Activated gamma-delta T cell (primary cell): ENCODE measurements around the gene RGS6.

Experiments used
- DNase-seq: peaks from one replicate; lab custom pipeline; 2025; lab: John Stamatoyannopoulos, UW

Gene RGS6

DNA sequence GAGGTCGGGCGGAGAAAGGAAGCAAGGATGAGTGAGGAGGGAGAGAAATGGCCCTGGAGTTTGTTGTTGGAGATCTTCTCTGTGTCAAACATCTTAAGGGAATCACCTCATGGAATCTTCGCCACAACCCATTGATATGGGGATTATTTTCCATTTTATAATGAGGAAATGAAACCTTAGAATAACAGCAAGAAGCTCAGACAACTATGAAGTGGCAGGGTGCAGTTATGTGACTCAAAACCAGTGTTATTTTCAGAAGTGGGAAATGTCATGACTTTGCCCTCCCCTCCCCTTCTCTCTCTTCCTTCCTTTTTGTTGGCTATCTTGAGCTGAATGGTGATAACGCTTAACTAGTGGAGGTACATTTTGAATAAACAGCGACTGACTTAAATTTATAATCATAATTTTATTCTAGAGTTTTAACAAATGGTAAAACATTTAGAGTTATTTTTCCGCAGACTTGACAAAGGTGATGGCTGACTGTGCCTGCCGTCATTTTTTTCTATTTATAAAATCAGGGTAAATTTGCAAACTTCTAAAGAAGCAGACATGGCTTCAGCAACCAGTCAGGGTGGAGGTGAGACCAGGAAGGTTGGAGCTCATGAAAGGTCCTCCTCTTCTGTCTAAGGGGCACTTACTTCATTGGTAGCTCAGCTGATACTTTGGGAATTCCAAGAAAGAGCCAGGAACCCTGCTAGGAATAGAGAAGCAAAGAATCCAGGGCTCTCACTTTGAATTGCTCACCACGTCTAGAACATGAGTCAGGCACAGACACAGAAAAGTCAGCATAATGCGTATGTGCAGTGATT, 232.4 kb downstream of the RGS6 start:
- DNase-seq: no peak

DNA sequence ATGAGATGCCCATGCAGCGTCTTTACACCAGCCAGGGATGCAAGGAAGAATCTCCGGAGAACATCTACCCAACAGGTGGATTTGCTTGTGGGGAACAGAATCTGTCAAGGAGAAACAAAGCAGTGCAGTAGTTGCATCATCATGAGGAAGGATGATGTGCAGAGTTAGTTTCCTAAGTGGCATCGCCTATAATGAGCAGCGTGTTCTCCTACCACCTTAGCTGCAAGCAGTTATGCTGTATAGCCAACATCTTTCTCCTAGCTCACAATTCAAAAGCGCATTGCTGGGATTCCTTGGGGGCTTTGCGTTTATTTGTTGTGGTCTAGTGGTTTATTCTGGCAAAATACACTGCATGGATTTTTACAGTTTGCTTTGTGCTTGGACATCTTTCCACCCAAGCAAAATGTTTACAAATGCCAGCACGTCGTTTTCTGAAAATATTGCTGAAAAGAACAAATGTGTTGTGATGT, 233.0 kb downstream of the RGS6 start:
- no peak for DNase-seq

DNA sequence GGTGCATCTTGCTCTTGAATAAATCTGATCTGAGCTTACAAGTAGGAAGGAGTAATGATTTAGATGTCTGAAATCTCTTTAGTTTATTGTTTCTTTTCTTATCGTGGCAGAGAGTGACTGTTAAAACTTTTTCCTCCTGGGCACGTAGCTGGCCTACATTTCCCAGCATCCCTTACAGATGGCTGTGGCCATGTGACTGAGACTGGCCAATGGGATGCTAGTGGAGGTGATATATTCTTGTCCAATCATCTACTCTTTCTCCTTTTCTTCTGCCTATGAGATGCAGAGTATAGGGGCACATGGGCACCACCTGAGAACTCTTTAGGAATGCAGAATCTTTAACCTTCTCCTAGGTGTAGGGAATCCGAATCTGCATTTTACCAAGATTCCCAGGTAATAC, 237.3 kb downstream of the RGS6 start:
- no peak for DNase-seq

DNA sequence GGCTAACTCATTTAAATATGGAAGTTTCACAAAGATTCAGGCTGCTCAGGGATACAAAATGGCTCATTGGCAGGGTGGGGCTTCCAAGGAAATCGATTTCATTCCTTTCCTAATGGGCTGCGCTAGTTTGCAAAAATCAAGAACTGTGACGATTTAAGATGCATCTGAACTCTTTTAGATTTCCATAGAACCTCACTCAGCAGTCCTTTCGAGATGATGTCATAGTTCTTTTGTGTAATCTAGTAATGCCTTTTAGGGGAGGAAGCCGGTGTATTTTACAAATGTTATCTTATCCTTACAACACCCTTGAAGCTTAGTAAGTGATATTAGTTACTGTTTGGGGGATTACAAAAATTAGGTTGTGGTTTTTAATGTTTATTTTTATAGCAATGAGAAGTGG, 239.8 kb downstream of the RGS6 start:
- no peak for DNase-seq

DNA sequence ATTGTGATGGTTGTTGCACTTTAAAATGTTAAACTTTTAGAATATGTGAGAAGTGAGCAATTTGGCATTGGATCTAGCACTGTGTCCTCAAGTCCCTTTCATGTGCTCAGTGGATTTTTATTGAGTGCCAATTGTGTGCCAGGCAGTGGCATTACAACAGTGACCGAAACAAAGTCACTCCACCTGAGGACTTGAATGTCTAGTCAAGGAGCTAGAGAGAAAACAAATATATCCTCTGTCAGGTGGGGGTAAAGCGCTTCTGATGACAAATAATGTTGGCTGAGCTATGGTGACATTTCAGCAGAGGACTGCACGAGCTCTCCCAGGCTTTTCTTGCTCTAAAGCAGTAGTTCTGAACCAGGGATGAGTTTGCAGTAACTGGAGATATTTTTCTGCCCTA, 240.4 kb downstream of the RGS6 start:
- no peak for DNase-seq

DNA sequence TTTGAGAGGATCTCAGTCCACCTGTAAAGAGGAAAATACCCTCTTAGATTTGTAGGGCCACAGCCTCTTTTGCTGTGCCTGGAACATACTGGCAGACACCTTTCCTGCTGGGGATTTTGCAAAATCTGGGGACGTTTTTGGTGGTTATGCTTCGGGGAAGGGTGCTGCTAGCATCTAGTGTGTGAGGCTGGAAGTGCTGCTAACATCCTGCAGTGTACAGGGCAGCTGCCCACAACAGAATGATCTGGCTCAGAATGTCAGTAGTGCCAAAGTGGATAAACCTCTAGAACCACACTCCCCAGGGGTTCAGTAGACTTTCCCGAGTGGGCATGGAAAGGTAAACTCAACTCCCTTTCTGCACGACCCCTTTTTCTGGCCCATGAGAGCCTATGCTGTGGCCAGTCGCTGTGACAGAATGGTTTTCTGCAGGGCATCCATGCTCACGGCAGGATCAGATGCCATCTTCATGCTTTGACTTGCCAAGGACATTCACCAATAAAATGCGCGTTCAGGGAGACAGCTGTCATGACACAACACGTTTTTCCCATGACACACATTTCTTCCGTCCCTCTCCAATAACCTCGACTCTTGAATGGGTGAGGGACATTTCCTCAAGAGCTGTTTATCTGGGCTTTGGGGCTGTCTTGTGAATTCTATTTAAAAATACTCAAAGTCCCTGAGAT, 240.9 kb downstream of the RGS6 start:
- DNase-seq: no peak

DNA sequence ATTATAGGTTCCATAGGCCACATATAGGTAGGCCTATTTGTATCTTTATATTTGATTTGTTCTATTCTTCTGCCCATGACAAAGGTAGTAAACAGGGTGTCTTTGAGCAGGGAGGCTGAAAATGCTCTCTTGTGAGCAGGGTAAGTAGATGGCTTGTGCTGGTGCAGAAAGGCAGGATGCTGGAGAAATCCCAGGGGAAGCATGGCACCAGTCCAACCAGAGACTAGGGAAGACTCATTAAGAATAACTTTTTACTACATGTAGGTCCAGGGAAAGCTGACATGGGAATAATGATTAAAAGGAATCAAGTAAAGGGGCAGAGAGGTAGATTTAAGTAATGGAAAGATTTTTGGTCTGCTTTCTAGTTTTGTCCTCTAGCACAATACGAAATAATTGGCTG, 245.0 kb downstream of the RGS6 start:
- DNase-seq: no peak

DNA sequence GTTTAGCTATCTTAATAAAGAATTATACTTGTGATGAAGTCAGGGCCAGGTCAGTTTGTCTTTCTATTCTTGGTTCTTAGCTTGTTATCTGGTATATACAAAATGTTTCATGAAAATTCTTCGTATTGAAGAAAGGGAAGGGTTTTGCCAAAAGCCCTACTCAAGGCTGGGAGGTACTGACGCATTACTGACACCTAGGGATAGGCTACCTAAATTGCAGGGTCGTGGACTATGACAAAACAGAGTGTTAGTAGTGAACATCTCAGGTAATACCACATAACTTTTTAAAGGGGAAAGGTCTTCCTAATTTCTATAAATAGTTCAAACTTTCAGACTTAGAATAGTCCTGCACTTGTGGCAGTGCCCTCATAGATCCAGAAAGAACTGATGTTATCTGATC, 246.3 kb downstream of the RGS6 start:
- DNase-seq: no peak

DNA sequence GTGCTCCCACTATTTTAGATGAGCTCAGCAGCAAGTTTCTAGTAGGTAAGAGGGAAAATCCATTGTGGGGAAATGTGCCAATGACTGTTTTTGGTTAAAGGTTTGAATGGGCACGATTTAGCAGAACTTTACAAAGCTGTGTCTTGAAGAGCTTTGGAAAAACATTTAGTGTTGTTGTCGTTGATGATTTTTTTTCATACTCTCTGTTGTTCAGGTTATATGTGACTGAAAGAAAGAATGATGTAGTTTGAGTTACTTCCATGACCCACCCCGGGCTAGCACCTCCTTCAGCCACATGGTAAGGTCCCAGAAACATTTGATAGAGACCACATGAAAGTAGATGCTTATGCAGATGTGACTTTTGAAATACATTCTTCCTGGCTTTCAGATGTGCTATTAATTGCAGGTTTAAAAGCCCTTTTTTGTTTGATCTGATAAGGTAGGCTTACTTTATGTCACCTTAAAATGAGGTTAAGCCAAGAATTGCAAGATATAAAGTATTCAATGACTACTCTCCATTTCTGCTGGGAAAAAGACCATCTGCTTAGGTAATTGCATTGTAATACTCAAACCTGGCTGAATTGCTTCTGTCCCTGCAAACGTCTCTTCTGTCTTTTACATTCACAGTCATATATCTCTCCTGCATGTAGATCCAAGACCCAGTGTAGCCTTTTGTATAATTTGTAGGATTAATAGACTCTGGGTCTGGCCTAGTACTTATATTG, 250.6 kb downstream of the RGS6 start:
- no peak for DNase-seq

DNA sequence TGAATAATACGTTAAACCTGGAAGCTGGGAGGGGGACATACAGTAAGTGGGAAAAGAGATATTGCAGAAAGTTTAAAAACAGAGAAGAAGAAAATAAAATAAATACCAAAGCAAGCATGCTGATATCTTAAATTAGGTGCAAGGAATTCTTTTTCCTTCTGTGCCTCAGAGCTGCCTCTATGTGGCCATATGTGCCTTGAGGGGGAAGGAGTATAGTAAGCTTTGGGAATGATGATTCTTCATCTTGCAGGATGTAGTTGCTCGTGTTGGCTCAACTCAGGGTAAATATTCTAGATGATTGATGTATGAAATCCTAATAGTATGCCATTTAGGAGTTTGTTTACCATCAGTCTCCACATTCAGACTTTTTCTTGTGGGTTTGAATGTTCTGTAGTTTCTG, 251.4 kb downstream of the RGS6 start:
- DNase-seq: no peak

DNA sequence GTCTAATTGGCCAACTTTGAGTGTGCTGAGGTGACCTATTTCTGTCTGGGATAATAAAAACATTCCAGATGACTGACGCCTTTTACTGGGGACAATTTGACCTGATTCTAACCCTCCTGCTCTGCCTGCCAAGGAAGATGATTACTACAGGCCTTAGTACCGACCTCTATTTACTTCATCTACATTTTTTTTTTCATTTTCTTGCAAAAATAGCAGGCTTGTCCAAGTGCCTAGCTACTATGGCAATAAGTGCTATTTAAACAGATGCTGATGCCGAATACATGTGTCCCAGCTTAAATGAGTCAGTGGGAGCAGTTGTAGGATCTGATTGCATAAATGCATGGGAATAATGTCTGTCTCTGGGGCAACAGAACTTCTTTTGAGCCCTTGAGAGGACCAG, 254.3 kb downstream of the RGS6 start:
- DNase-seq: no peak

DNA sequence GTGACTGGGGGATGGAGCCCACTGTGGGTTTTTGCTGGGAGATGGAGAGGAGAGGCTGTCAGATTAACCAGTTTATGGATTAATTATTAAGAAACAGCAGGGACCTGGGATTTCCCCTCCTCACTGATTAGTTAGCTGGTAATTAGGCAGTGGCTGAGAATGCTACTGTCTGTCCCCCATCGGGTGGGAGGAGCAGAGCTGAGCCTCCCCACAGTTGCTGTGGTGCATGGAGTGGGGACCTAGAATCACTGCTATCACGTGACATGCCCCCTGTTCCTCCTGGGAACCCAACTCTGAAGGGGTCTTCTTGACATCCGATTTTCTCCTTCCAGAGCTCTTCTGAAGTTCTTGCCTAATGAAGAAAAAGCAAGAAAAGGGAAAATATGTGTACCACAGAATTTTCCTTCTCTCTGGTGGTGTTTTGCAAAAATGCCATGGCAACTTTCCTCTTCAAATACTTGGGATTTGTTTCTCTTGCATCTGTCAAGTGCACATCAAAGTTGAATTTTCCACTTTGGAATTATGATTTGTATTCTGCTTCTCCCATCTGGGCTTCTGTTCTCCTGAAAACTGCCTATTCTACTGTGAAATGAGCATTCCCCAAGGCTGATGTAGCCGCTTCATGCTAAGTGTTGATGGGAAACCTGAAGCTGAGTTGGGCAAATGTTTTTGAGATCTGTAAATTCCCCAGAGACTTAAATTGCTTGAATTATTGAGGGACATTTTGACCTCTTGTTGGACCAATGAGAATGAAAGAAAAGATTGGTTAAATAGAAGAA, 264.2 kb downstream of the RGS6 start:
- no peak for DNase-seq

DNA sequence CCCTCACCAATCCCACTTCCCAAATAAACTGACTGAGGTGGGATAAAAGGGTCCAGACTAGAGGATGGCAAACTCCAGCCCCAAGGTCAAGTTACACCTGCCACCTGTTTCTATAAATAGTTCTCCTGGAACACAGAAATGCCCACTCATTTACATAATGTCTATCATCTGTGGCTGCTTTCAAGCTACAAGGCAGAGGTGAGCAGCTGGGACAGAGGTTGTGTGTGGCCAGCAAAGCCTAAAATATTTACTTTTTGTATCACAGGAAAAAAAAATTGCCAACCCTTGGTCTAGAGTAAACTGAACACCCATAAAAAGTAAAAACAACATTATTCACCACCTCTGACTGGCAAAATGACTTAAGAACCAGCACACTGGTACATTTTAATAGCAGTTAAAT, 269.4 kb downstream of the RGS6 start:
- no peak for DNase-seq

DNA sequence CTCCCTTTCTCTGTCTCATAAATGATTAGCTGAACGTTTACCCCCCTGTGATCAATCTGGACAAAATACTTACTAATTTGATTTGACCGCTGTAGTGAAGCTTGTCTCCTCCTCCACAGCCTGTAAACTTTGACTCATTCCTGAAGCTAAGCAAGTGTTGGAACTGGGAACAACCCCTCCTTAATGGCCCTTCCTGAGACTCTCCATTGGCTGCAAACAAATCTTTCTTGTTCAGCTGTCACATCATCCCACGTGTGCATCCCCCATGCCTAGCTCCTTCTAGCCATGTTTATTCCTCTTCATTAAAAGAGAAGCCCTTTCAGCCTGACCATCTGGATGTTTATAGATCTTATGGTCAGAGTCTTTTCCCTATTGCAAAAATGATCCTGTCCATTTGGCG, 281.2 kb downstream of the RGS6 start:
- no peak for DNase-seq

DNA sequence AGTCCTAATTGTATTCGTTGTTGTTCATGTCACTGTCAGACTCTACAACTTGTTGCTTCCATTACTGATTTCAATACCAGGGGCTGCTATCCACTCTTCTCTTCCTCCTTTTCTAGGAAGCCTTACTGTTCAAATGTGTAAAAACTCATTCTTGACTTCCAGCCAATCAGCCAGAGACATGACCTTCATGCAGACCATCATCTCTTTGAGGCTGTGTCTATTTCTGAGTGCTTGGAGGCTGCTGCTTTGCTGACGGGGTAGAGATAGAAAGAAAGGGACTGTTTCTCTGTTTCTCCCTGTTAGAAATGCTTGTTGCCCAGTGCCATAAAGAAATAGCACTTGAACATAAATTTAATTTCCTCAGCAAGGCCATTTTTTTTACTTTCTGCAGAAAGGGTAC, 282.9 kb downstream of the RGS6 start:
- no peak for DNase-seq

DNA sequence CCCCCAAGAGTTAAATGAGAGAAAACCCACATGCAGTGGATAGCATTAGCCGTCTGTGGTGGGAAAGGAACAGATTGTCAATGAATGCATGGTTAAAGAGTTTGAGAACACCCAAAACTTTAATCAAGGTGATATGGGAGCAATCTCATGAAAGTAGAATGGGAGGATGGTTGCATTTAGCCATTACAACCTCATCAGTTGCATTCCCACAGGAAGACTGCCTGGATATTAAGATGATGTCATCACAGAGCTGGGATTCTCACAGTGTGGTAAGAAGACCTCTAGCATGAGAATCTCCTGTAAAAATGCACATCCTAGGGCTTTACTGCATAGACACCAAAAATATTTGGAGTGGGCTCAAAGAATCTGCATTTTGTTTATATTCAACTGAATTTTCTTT, 284.9 kb downstream of the RGS6 start:
- DNase-seq: no peak

DNA sequence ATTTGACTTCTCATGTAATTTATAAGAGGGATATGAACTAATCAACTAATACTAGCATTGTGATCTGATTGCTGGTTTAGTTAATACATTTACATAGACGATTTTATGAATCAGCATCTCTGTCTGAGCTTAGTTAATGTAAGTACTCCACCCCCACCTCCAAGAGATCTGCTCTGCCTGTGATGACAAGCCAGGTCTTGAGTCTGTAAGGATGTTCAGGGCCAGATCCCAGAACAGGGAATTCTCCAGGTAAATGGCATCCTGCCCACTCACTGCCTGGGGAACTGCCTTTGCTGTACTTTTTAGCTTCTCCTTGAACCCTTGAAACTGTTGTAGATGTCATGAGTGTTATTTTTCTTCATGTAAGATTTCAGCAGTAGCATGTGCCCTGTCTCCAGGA, 289.8 kb downstream of the RGS6 start:
- no peak for DNase-seq

DNA sequence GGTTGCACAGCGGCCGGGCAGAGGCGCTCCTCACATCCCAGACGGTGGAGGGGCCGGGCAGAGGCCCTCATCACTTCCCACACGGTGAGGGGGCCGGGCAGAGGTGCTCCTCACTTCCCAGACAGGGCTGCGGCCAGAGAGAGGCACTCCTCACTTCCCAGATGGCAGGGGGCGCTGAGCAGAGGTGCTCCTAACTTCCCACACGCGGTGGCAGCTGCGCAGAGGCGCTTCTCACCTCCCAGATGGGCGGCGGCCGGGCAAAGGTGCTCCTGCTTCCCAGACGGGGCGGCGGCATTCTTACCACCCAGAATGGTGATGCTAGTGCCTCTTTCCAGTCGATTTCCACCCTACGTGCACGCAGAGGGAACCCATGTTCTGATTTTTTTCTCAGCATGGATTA, 304.4 kb downstream of the RGS6 start:
- DNase-seq: no peak

DNA sequence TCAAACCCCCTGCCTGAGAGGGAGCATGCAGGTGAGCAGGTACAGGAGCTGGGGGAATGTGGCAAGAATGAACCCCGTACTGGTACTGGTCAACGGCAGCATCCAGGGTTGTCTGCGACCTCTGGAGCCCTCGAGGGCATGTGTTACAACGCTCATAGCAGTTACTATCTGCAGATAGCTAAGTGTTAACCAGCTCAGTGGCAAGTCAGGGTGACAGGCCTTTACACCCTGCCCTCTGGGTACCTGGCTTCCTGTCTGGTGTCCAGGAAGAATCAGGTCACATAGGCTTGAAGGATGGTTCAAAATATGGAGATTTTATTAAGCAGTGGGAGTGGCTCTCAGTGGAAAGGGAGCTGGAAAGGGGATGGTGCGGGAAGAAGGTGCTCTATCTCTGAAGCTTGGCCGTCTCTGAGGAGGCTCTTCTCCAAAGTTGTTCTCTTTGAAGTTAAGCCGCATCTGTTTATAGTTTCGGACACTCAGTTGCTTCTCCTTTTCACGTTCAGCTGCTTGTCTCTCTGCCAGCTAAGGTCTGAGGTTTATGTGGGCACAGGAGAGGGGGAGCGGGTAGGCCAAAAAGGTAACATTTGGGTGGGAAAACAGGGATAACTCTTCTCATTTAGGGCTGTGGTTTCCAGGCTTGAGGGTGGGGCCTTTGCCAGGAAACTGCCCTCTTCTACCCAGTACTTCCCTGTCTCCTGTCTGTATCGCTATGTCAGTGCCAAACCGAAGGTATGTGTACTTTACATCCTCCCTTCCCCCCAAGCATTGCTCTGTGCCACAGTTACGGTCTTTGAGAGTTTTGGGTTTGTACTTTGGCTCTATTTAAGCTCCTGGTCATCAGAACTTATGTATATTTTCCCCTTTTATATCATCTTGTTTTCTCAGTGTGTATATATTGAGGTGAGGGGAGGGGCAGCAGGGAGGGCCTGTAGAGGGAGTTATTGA, 305.8 kb downstream of the RGS6 start:
- no peak for DNase-seq

DNA sequence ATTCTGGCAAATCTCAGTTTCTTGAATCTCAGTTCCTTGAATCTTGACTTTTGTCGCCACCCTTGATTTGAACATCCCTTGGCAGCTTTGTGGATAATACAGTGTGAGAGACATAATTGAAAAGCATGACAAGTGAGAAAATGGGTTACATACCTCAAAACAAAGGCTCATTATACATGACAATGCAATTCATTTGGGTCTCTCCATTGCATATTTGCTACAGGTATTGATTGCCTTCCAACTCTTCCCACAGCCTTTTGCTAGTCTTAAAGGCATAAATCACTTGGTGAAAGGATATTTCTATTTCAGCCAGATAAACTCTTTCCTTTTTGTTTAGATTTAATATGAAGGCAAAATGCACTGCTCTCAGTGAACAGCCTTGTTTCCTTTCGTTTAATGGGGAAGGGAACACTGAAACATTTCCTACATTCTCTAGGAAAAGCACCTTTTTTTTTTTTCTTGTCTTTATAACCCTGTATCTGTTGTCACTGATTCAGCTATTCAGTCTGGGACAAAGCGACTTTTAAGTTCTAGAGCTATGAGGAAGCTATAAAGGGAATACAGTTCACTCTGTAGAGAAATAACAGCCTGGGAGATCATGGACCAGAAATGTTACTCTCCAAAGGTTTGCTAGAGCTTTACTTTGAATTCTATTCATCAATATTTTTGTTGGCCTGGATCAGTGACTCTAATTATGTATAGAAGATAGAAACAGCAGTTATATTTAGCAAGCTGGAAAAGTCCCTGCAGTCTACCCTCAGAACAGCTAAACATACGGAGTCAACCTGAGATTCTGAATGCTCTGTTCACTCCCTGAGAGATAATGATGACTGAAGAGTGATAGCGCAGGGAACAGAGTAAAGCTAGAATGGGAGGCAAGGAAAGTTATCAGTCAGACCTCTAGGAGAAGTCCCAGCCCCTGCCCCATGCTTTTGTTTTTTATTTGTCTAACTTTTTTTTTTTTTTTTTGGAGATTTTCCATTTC, 311.4 kb downstream of the RGS6 start:
- no peak for DNase-seq
